Measurements from ENCODE around the gene LCE2B. TPM values are rescaled to one million over a fixed set of nuclear protein-coding genes. Genes with fewer than 3 reads are reported as not detected.

The LCE2B gene
- total RNA-seq, 1 experiment from 2014 or later = not detected

- Histone ChIP-seq H3K4me3 (no peak overlapping the region), H3K27me3 (replicated peaks) (peaks cover 21% of the 10 kb centered on the region), H3K36me3 (no peaks in the 10 kb centered on the region), H3K27ac (no peak overlapping the region), H3K9me3 (replicated peaks) (no peaks in the 10 kb centered on the region), H3K4me1 (replicated peaks) (no peaks in the 10 kb centered on the region)
- no peak for DNase-seq (ENCODE audit: low read depth in 1 of 2, low spot score in 2 of 2)
These were observed 4.3 kb upstream of the LCE2B start for GRCh38 chr1:152681616-152682015.

GRCh38 chr1:152683846-152684245, 2.1 kb upstream of the LCE2B start:
- H3K36me3 ChIP-seq = no peaks in the 10 kb centered on the region
- no peaks in the 10 kb centered on the region for H3K9me3 ChIP-seq (replicated peaks)
- no peaks in the 10 kb centered on the region for H3K4me1 ChIP-seq (replicated peaks)
- H3K27me3 ChIP-seq (replicated peaks) = peaks cover 9% of the 10 kb centered on the region
- no peak for DNase-seq (ENCODE audit: low read depth in 1 of 2, low spot score in 2 of 2)
- no peak overlapping the region for H3K4me3 ChIP-seq
- H3K27ac ChIP-seq = no peak overlapping the region

GRCh38 chr1:152697701-152698600, 12.0 kb downstream of the LCE2B start, which contains the start of gene LCE2A:
TSS of gene LCE2A (plus strand) at chr1:152698345. CDS start at chr1:152698902, 557 bp downstream.
- no peak for DNase-seq (ENCODE audit: low read depth in 1 of 2, low spot score in 2 of 2)

GRCh38 chr1:152699746-152700145, 13.8 kb downstream of the LCE2B start:
- H3K4me1 ChIP-seq (replicated peaks) = no peaks in the 10 kb centered on the region
- H3K36me3 ChIP-seq = no peaks in the 10 kb centered on the region
- H3K27ac ChIP-seq = no peak overlapping the region
- DNase-seq (ENCODE audit: low read depth in 1 of 2, low spot score in 2 of 2) = no peak
- H3K4me3 ChIP-seq = no peak overlapping the region
- no peaks in the 10 kb centered on the region for H3K9me3 ChIP-seq (replicated peaks)
- no peaks in the 10 kb centered on the region for H3K27me3 ChIP-seq (replicated peaks)

More at GRCh38 chr1:152697701-152698600, 12.0 kb downstream of the LCE2B start, which contains the start of gene LCE2A:
- no peaks in the 10 kb centered on the region for H3K27me3 ChIP-seq (replicated peaks)
- H3K9me3 ChIP-seq (replicated peaks) = no peaks in the 10 kb centered on the region
- H3K4me3 ChIP-seq = no peak within 1 kb of the TSS
- no peaks in the 10 kb centered on the region for H3K4me1 ChIP-seq (replicated peaks)
- H3K27ac ChIP-seq = no peak within 1 kb of the TSS
- no peaks in the 10 kb centered on the region for H3K36me3 ChIP-seq

- H3K27ac ChIP-seq = no peak within 1 kb of the TSS
- no peaks in the 10 kb centered on the region for H3K36me3 ChIP-seq
- DNase-seq (ENCODE audit: low read depth in 1 of 2, low spot score in 2 of 2) = no peak
- H3K27me3 ChIP-seq (replicated peaks) = peaks cover 4% of the 10 kb centered on the region; the same call in 1 of the 2 replicates
- no peaks in the 10 kb centered on the region for H3K9me3 ChIP-seq (replicated peaks)
- no peaks in the 10 kb centered on the region for H3K4me1 ChIP-seq (replicated peaks)
- no peak within 1 kb of the TSS for H3K4me3 ChIP-seq
These were observed 21.9 kb downstream of the LCE2B start, which contains the start of gene LCE4A for GRCh38 chr1:152707860-152708259. TSS of gene LCE4A (plus strand) at chr1:152708160. CDS start at chr1:152709076, 916 bp downstream.

GRCh38 chr1:152718238-152718637, 32.3 kb downstream of the LCE2B start:
- Histone ChIP-seq H3K4me1 (replicated peaks) (no peaks in the 10 kb centered on the region), H3K9me3 (replicated peaks) (no peaks in the 10 kb centered on the region; the same call in 1 of the 2 replicates), H3K27me3 (replicated peaks) (no peaks in the 10 kb centered on the region), H3K4me3 (no peak overlapping the region), H3K36me3 (no peaks in the 10 kb centered on the region), H3K27ac (no peak overlapping the region)
- DNase-seq (ENCODE audit: low read depth in 1 of 2, low spot score in 2 of 2) = no peak

- Histone ChIP-seq H3K4me3 (no peak overlapping the region), H3K9me3 (replicated peaks) (no peaks in the 10 kb centered on the region), H3K4me1 (replicated peaks) (no peaks in the 10 kb centered on the region), H3K27me3 (replicated peaks) (0 out of 2 replicates have a peak, but pooled peaks cover 4% of the 10 kb centered on the region), H3K27ac (no peak overlapping the region), H3K36me3 (no peaks in the 10 kb centered on the region)
- no peak for DNase-seq (ENCODE audit: low read depth in 1 of 2, low spot score in 2 of 2)
These were observed 39.3 kb downstream of the LCE2B start for GRCh38 chr1:152725261-152725660.

GRCh38 chr1:152728986-152729385, 43.1 kb downstream of the LCE2B start:
- H3K9me3 ChIP-seq (replicated peaks) = no peaks in the 10 kb centered on the region
- no peak overlapping the region for H3K4me3 ChIP-seq
- DNase-seq (ENCODE audit: low read depth in 1 of 2, low spot score in 2 of 2) = no peak
- H3K27me3 ChIP-seq (replicated peaks) = 0 out of 2 replicates have a peak, but pooled peaks cover 9% of the 10 kb centered on the region
- H3K4me1 ChIP-seq (replicated peaks) = no peaks in the 10 kb centered on the region
- no peaks in the 10 kb centered on the region for H3K36me3 ChIP-seq
- no peak overlapping the region for H3K27ac ChIP-seq

- Histone ChIP-seq H3K9me3 (replicated peaks) (no peaks in the 10 kb centered on the region), H3K36me3 (no peaks in the 10 kb centered on the region), H3K4me3 (no peak overlapping the region), H3K27me3 (replicated peaks) (0 out of 2 replicates have a peak, but pooled peaks cover 5% of the 10 kb centered on the region), H3K4me1 (replicated peaks) (peaks cover 16% of the 10 kb centered on the region), H3K27ac (no peak overlapping the region)
- DNase-seq (ENCODE audit: low read depth in 1 of 2, low spot score in 2 of 2) = no peak
These were observed 49.7 kb downstream of the LCE2B start for GRCh38 chr1:152735648-152736047.

Other genes with a start within 250 kb of the LCE2B start
- gene LCE5A, start 175.3 kb upstream of the LCE2B start, total RNA-seq (2014; rRNA removed; shearing (Covaris generic)) = not detected in 2 replicates
- not detected in 2 replicates for gene CRCT1, start 171.6 kb upstream of the LCE2B start, total RNA-seq (2014; rRNA removed; shearing (Covaris generic))
- not detected in 2 replicates for gene LCE3E, start 119.3 kb upstream of the LCE2B start, total RNA-seq (2014; rRNA removed; shearing (Covaris generic))
- not detected in 2 replicates for gene LCE3D, start 105.6 kb upstream of the LCE2B start, total RNA-seq (2014; rRNA removed; shearing (Covaris generic))
- gene LCE3C, start 85.9 kb upstream of the LCE2B start, total RNA-seq (2014; rRNA removed; shearing (Covaris generic)) = not detected in 2 replicates
- not detected in 2 replicates for gene LCE3B, start 72.3 kb upstream of the LCE2B start, total RNA-seq (2014; rRNA removed; shearing (Covaris generic))
- gene LCE3A, start 63.0 kb upstream of the LCE2B start, total RNA-seq (2014; rRNA removed; shearing (Covaris generic)) = not detected in 2 replicates
- gene LCE2D, start 22.7 kb upstream of the LCE2B start, total RNA-seq (2014; rRNA removed; shearing (Covaris generic)) = not detected in 2 replicates
- not detected in 2 replicates for gene LCE2C, start 10.8 kb upstream of the LCE2B start, total RNA-seq (2014; rRNA removed; shearing (Covaris generic))
- gene LCE2A, start 12.2 kb downstream of the LCE2B start, total RNA-seq (2014; rRNA removed; shearing (Covaris generic)) = not detected in 2 replicates
- not detected in 2 replicates for gene LCE4A, start 22.0 kb downstream of the LCE2B start, total RNA-seq (2014; rRNA removed; shearing (Covaris generic))
- not detected in 2 replicates for gene KPRP, start 71.9 kb downstream of the LCE2B start, total RNA-seq (2014; rRNA removed; shearing (Covaris generic))
- not detected in 2 replicates for gene LCE1F, start 89.0 kb downstream of the LCE2B start, total RNA-seq (2014; rRNA removed; shearing (Covaris generic))
- not detected in 2 replicates for gene LCE1E, start 100.1 kb downstream of the LCE2B start, total RNA-seq (2014; rRNA removed; shearing (Covaris generic))
- not detected in 2 replicates for gene LCE1D, start 110.6 kb downstream of the LCE2B start, total RNA-seq (2014; rRNA removed; shearing (Covaris generic))
- gene LCE1C, start 120.5 kb downstream of the LCE2B start, total RNA-seq (2014; rRNA removed; shearing (Covaris generic)) = not detected in 2 replicates
- not detected in 2 replicates for gene LCE1B, start 125.8 kb downstream of the LCE2B start, total RNA-seq (2014; rRNA removed; shearing (Covaris generic))
- not detected in 2 replicates for gene LCE1A, start 141.3 kb downstream of the LCE2B start, total RNA-seq (2014; rRNA removed; shearing (Covaris generic))
- not detected in 2 replicates for gene LCE6A, start 156.7 kb downstream of the LCE2B start, total RNA-seq (2014; rRNA removed; shearing (Covaris generic))
- gene LCE7A, start 173.9 kb downstream of the LCE2B start, total RNA-seq (2014; rRNA removed; shearing (Covaris generic)) = not detected in 2 replicates
- gene SMCP, start 192.2 kb downstream of the LCE2B start, total RNA-seq (2014; rRNA removed; shearing (Covaris generic)) = not detected in 2 replicates
- gene IVL, start 222.4 kb downstream of the LCE2B start, total RNA-seq (2014; rRNA removed; shearing (Covaris generic)) = not detected in 2 replicates